ENCODE measurements around the gene PAQR5.

Gene PAQR5

DNA sequence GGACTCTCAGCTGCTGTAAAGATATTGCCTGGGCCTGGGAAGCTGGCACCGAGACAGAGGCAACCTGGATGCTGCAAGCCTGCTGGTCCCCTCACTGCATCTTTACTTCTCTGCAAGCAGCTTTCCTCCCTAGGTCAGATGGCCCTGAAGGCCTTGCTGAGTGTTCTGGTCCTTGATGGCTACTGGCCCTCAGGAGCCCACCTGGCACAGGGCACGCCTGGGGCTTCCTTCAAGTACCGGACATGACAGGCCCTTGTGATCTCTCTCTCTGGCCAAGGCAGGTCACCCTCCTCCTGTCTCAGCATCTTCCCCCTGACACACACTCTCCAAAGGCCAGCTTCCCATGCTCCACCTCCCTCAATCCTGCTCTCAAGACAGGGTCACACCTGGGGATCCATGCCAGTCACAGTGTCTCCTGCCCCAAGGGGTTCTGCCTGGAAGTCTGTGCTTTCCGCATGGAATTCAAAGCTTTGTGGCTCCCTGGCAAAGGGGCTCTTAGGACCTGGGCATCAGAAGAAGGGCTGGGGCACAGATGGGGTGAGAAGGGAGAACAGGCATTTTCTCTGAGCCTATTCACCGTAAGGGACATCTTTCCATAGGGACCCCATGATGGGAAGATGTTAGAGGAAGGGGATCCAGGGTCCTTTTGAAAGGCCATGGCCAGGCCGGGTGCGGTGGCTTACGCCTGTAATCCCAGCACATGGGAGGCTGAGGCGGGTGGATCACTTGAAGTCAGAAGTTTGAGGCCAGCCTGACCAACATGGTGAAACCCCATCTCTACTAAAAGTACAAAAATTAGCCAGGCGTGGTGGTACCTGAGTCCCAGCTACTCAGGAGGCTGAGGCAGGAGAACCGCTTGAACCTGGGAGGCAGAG lies 4.7 kb upstream of the PAQR5 start:
- no peak for TF ChIP-seq EZH2phosphoT487 (conservative IDR thresholded peaks at IDR 0.05; ENCODE audit: low read length)
- TF ChIP-seq, protein P1, sequence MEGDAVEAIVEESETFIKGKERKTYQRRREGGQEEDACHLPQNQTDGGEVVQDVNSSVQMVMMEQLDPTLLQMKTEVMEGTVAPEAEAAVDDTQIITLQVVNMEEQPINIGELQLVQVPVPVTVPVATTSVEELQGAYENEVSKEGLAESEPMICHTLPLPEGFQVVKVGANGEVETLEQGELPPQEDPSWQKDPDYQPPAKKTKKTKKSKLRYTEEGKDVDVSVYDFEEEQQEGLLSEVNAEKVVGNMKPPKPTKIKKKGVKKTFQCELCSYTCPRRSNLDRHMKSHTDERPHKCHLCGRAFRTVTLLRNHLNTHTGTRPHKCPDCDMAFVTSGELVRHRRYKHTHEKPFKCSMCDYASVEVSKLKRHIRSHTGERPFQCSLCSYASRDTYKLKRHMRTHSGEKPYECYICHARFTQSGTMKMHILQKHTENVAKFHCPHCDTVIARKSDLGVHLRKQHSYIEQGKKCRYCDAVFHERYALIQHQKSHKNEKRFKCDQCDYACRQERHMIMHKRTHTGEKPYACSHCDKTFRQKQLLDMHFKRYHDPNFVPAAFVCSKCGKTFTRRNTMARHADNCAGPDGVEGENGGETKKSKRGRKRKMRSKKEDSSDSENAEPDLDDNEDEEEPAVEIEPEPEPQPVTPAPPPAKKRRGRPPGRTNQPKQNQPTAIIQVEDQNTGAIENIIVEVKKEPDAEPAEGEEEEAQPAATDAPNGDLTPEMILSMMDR (IDR thresholded peaks at IDR 0.05; ENCODE audit: insufficient read depth, low read length, poor library complexity, severe bottlenecking) = no peak
- no peaks in the 10 kb centered on the region for H3K9me2 ChIP-seq (replicated peaks; ENCODE audit: insufficient read depth, low read length)

DNA sequence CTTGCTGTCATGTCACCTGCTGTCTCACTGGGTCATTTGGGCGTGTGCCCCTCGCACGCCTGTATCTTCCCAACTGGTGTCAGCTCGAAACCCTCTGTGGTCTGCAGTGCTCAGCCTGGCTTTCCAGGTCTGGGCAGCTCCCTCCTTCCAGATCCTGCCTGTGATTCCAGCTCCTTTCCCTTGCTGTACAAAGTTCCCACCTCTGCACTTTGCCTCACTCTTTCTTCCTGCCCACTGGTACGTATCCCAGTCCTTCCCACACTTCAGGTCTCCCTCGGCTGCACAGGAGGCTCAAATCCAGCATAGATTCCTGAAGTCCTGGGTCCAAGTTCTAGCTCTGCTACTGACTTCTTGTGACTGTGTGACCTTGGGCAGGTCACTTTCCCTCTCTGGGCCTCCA lies 2.1 kb upstream of the PAQR5 start:
- Histone ChIP-seq H4K20me1 (ENCODE audit: low read depth, low read length) (no peaks in the 10 kb centered on the region), H3K27me3 (ENCODE audit: low read length) (no peaks in the 10 kb centered on the region), H3K36me3 (ENCODE audit: low read length) (no peaks in the 10 kb centered on the region), H2AFZ (ENCODE audit: low read depth, low read length, severe bottlenecking) (no peak overlapping the region), H3K27ac (ENCODE audit: low read depth, low read length) (no peak overlapping the region), H3K9ac (ENCODE audit: low read length) (no peak overlapping the region), H3F3A (ENCODE audit: insufficient read depth) (no peaks in the 10 kb centered on the region), H3K4me3 (ENCODE audit: insufficient read depth, low read length, poor library complexity, severe bottlenecking) (no peak overlapping the region), H3K9me3 (ENCODE audit: insufficient read depth, low read length) (no peaks in the 10 kb centered on the region), H3K9me2 (replicated peaks; ENCODE audit: insufficient read depth, low read length) (no peaks in the 10 kb centered on the region), H3K4me2 (ENCODE audit: low read depth, low read length, poor library complexity, severe bottlenecking) (no peak overlapping the region), H3K79me2 (ENCODE audit: insufficient read depth, low read length) (no peaks in the 10 kb centered on the region)
- TF ChIP-seq, protein P1 (IDR thresholded peaks at IDR 0.05; ENCODE audit: insufficient read depth, low read length, poor library complexity, severe bottlenecking) = no peak
- no peak for TF ChIP-seq EZH2phosphoT487 (conservative IDR thresholded peaks at IDR 0.05; ENCODE audit: low read length)

More for the DNA sequence above, 4.7 kb upstream of the PAQR5 start:
- Histone ChIP-seq H3K9ac (ENCODE audit: low read length) (no peak overlapping the region), H4K20me1 (ENCODE audit: low read depth, low read length) (no peaks in the 10 kb centered on the region), H3K4me2 (ENCODE audit: low read depth, low read length, poor library complexity, severe bottlenecking) (no peak overlapping the region), H3K36me3 (ENCODE audit: low read length) (no peaks in the 10 kb centered on the region), H3K4me3 (ENCODE audit: insufficient read depth, low read length, poor library complexity, severe bottlenecking) (no peak overlapping the region), H3K9me3 (ENCODE audit: insufficient read depth, low read length) (no peaks in the 10 kb centered on the region), H3K27ac (ENCODE audit: low read depth, low read length) (no peak overlapping the region), H3F3A (ENCODE audit: insufficient read depth) (no peaks in the 10 kb centered on the region), H3K79me2 (ENCODE audit: insufficient read depth, low read length) (no peaks in the 10 kb centered on the region), H3K27me3 (ENCODE audit: low read length) (no peaks in the 10 kb centered on the region), H2AFZ (ENCODE audit: low read depth, low read length, severe bottlenecking) (no peak overlapping the region)

DNA sequence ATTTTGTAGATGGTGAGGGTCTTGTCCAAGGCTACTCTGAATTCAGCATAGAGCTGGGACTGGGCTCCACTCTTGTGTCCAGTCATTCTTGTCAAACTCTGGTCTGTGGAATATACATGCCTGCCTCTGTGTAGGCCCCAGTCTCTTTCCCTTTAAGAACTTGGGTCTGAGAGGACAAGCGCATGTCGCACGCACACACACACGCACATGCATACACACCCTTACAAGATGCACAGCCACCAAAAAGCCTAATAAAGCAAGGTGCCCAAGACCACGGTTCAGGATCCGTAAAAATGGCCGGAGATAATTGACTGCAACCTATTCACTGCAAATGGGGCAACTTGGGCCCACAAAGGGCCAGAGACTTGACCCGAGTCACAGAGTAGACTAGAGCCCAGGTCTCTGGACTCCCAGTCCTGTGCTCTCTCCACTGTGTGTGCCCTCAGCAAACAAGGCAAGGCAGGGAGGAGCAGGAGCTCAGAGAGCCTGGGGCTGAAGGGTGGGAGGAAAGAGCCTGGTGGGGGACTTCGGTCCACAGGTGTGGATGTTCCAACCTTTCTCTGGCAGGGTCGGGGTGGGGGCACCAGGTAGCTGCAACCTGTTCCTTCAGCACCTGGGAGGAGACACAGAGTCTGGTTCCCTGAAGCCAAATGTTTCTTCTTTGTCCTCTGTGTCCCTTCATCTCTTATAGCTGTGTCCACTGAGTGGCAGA lies 914 bp upstream of the PAQR5 start:
- Histone ChIP-seq H3K9me2 (replicated peaks; ENCODE audit: insufficient read depth, low read length) (no peaks in the 10 kb centered on the region), H3K9ac (ENCODE audit: low read length) (no peak overlapping the region), H3K79me2 (ENCODE audit: insufficient read depth, low read length) (no peaks in the 10 kb centered on the region), H4K20me1 (ENCODE audit: low read depth, low read length) (no peaks in the 10 kb centered on the region), H3K9me3 (ENCODE audit: insufficient read depth, low read length) (no peaks in the 10 kb centered on the region), H3K36me3 (ENCODE audit: low read length) (no peaks in the 10 kb centered on the region), H3K27me3 (ENCODE audit: low read length) (no peaks in the 10 kb centered on the region), H3F3A (ENCODE audit: insufficient read depth) (no peaks in the 10 kb centered on the region), H3K4me3 (ENCODE audit: insufficient read depth, low read length, poor library complexity, severe bottlenecking) (no peak overlapping the region), H3K4me2 (ENCODE audit: low read depth, low read length, poor library complexity, severe bottlenecking) (no peak overlapping the region), H2AFZ (ENCODE audit: low read depth, low read length, severe bottlenecking) (no peak overlapping the region), H3K27ac (ENCODE audit: low read depth, low read length) (no peak overlapping the region)
- no peak for TF ChIP-seq EZH2phosphoT487 (conservative IDR thresholded peaks at IDR 0.05; ENCODE audit: low read length)
- TF ChIP-seq, protein P1 (IDR thresholded peaks at IDR 0.05; ENCODE audit: insufficient read depth, low read length, poor library complexity, severe bottlenecking) = no peak
